A549 (cell line): Measurements from ENCODE around the gene PIEZO2.

Experiments used
- CBX8 ChIP-seq: fragments of 200-600 bp; sonication (generic); IDR thresholded peaks from 2 replicates; pipeline ENCODE4 v1.6.1; 2016
- CHD2 ChIP-seq: fragments of 150-350 bp; IDR thresholded peaks from 2 replicates; pipeline ENCODE4 v1.6.1; 2014; ENCODE audit warnings: low read length; ENCODE audit not compliant: partially characterized antibody
- MYC ChIP-seq: IDR thresholded peaks from 2 replicates; pipeline ENCODE4 v1.6.1; 2012; ENCODE audit warnings: mild to moderate bottlenecking, inconsistent platforms, low read length, improper control_type of control experiment, borderline replicate concordance
- PHF8 ChIP-seq: fragments of 200-600 bp; sonication (generic); IDR thresholded peaks from 2 replicates; pipeline ENCODE4 v1.6.1; 2016; ENCODE audit warnings: low read depth, mild to moderate bottlenecking, antibody characterized with exemption, moderate library complexity, borderline replicate concordance
- ZFP36 ChIP-seq: fragments of 450-650 bp; IDR thresholded peaks from 2 replicates; pipeline ENCODE4 v1.6.1; 2014; ENCODE audit warnings: borderline replicate concordance; ENCODE audit not compliant: partially characterized antibody
- TF ChIP-seq, protein P1 (sequence below): fragments of >200 bp; sonication (Bioruptor Twin); formaldehyde crosslinking; IDR thresholded peaks from 3 replicates; pipeline ENCODE4 v1.5.1; 2016
- TF ChIP-seq, protein P2 (sequence below): fragments of >200 bp; sonication (Bioruptor Twin); formaldehyde crosslinking; IDR thresholded peaks from 3 replicates; pipeline ENCODE4 v1.6.1; 2016
- TF ChIP-seq, protein P3 (sequence below): fragments of 200-600 bp; sonication (generic); IDR thresholded peaks from 2 replicates; pipeline ENCODE4 v1.6.1; 2016; ENCODE audit warnings: antibody characterized with exemption, mild to moderate bottlenecking, moderate library complexity
- TF ChIP-seq, protein P4 (sequence below): IDR thresholded peaks from 2 replicates; pipeline ENCODE4 v1.6.1; 2012

DNA sequence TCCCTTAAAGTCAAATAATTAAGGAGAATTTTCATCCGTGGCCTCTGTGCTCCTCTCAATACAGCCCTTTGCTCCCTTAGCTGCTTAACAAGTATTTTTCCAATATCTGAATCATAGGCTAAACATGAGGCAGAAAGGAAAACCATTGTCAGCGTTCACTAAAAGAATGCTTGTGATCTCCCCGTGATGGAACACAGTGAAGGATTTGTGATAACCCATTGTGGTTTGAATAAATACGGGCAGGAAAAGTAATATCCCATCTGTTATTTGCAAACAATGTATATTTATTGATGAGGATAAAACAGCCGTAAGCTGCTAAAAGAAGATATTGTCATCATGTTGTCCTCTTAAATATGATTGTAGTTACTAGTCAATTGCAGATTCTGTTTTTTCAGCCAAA is 365.4 kb downstream of the PIEZO2 start:
- TF ChIP-seq, protein P1, sequence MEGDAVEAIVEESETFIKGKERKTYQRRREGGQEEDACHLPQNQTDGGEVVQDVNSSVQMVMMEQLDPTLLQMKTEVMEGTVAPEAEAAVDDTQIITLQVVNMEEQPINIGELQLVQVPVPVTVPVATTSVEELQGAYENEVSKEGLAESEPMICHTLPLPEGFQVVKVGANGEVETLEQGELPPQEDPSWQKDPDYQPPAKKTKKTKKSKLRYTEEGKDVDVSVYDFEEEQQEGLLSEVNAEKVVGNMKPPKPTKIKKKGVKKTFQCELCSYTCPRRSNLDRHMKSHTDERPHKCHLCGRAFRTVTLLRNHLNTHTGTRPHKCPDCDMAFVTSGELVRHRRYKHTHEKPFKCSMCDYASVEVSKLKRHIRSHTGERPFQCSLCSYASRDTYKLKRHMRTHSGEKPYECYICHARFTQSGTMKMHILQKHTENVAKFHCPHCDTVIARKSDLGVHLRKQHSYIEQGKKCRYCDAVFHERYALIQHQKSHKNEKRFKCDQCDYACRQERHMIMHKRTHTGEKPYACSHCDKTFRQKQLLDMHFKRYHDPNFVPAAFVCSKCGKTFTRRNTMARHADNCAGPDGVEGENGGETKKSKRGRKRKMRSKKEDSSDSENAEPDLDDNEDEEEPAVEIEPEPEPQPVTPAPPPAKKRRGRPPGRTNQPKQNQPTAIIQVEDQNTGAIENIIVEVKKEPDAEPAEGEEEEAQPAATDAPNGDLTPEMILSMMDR: no peak
- TF ChIP-seq CHD2: no peak
- TF ChIP-seq MYC: no peak
- TF ChIP-seq, protein P2, sequence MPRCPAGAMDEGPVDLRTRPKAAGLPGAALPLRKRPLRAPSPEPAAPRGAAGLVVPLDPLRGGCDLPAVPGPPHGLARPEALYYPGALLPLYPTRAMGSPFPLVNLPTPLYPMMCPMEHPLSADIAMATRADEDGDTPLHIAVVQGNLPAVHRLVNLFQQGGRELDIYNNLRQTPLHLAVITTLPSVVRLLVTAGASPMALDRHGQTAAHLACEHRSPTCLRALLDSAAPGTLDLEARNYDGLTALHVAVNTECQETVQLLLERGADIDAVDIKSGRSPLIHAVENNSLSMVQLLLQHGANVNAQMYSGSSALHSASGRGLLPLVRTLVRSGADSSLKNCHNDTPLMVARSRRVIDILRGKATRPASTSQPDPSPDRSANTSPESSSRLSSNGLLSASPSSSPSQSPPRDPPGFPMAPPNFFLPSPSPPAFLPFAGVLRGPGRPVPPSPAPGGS: no peak
- no peak for TF ChIP-seq ZFP36
- TF ChIP-seq, protein P3, sequence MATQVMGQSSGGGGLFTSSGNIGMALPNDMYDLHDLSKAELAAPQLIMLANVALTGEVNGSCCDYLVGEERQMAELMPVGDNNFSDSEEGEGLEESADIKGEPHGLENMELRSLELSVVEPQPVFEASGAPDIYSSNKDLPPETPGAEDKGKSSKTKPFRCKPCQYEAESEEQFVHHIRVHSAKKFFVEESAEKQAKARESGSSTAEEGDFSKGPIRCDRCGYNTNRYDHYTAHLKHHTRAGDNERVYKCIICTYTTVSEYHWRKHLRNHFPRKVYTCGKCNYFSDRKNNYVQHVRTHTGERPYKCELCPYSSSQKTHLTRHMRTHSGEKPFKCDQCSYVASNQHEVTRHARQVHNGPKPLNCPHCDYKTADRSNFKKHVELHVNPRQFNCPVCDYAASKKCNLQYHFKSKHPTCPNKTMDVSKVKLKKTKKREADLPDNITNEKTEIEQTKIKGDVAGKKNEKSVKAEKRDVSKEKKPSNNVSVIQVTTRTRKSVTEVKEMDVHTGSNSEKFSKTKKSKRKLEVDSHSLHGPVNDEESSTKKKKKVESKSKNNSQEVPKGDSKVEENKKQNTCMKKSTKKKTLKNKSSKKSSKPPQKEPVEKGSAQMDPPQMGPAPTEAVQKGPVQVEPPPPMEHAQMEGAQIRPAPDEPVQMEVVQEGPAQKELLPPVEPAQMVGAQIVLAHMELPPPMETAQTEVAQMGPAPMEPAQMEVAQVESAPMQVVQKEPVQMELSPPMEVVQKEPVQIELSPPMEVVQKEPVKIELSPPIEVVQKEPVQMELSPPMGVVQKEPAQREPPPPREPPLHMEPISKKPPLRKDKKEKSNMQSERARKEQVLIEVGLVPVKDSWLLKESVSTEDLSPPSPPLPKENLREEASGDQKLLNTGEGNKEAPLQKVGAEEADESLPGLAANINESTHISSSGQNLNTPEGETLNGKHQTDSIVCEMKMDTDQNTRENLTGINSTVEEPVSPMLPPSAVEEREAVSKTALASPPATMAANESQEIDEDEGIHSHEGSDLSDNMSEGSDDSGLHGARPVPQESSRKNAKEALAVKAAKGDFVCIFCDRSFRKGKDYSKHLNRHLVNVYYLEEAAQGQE: no peak
- TF ChIP-seq PHF8: no peak
- no peak for TF ChIP-seq CBX8
- TF ChIP-seq, protein P4, sequence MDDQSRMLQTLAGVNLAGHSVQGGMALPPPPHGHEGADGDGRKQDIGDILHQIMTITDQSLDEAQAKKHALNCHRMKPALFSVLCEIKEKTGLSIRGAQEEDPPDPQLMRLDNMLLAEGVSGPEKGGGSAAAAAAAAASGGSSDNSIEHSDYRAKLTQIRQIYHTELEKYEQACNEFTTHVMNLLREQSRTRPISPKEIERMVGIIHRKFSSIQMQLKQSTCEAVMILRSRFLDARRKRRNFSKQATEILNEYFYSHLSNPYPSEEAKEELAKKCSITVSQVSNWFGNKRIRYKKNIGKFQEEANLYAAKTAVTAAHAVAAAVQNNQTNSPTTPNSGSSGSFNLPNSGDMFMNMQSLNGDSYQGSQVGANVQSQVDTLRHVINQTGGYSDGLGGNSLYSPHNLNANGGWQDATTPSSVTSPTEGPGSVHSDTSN: no peak
